Trophoblast cell (in vitro differentiated cells and primary cell): ENCODE results near the gene IGSF8.

ENCODE experiments used
- DNase-seq, 2 donors: peaks; one replicate each; pipeline ENCODE4 v3.0.0-alpha.2; 2016
- H2AFZ ChIP-seq: 2 replicates; pipeline ENCODE4 v1.6.1; 2013; ENCODE audit warnings: low read length, moderate library complexity, mild to moderate bottlenecking; ENCODE audit not compliant: insufficient read depth, poor library complexity
- H2AK5ac ChIP-seq: 2 replicates; pipeline ENCODE4 v1.6.1; 2013; ENCODE audit warnings: mild to moderate bottlenecking, low read length
- H2BK120ac ChIP-seq: 2 replicates; pipeline ENCODE4 v1.6.1; 2013; ENCODE audit warnings: low read length, mild to moderate bottlenecking, moderate library complexity; ENCODE audit not compliant: insufficient read depth, poor library complexity
- H2BK12ac ChIP-seq: 2 replicates; pipeline ENCODE4 v1.6.1; 2013; ENCODE audit warnings: mild to moderate bottlenecking, low read length, moderate library complexity
- H2BK5ac ChIP-seq: 2 replicates; pipeline ENCODE4 v1.6.1; 2013; ENCODE audit warnings: low read length, low read depth, moderate library complexity, mild to moderate bottlenecking; ENCODE audit not compliant: poor library complexity
- H3K14ac ChIP-seq: 2 replicates; pipeline ENCODE4 v1.6.1; 2013; ENCODE audit warnings: mild to moderate bottlenecking, low read length
- H3K18ac ChIP-seq: 2 replicates; pipeline ENCODE4 v1.6.1; 2013; ENCODE audit warnings: mild to moderate bottlenecking, low read length
- H3K23ac ChIP-seq: 2 replicates; pipeline ENCODE4 v1.6.1; 2013; ENCODE audit warnings: low read length
- H3K27ac ChIP-seq: 2 replicates; pipeline ENCODE4 v1.5.1; 2013; ENCODE audit warnings: low read depth, mild to moderate bottlenecking, inconsistent platforms, low read length, moderate library complexity
- H3K27me3 ChIP-seq: 2 replicates; pipeline ENCODE4 v1.6.1; 2013; ENCODE audit warnings: inconsistent platforms, mild to moderate bottlenecking, low read length, moderate library complexity; ENCODE audit not compliant: insufficient read depth
- H3K36me3 ChIP-seq, 2 experiments: 1 replicate in 1 of 2; 2 replicates in 1 of 2; pipeline ENCODE4 v1.6.1; 2013; ENCODE audit warnings: low read length in 2 of 2, mild to moderate bottlenecking in 2 of 2, moderate library complexity in 1 of 2; ENCODE audit not compliant: insufficient read depth in 2 of 2, control insufficient read depth in 1 of 2
- H3K4ac ChIP-seq: 2 replicates; pipeline ENCODE4 v1.6.1; 2013; ENCODE audit warnings: low read depth, mild to moderate bottlenecking, low read length, moderate library complexity
- H3K4me1 ChIP-seq, 2 experiments: 1 replicate in 1 of 2; 2 replicates in 1 of 2; pipeline ENCODE4 v1.6.1; 2013; ENCODE audit warnings: low read length in 2 of 2, mild to moderate bottlenecking in 2 of 2, moderate library complexity in 1 of 2; ENCODE audit not compliant: insufficient read depth in 2 of 2, control insufficient read depth in 1 of 2
- H3K4me2 ChIP-seq: 2 replicates; pipeline ENCODE4 v1.6.1; 2013; ENCODE audit warnings: inconsistent platforms, mild to moderate bottlenecking, low read length, moderate library complexity
- H3K4me3 ChIP-seq: 2 replicates; pipeline ENCODE4 v1.5.1; 2013; ENCODE audit warnings: mild to moderate bottlenecking, low read depth, low read length, inconsistent platforms
- H3K79me1 ChIP-seq: one replicate; pipeline ENCODE4 v1.6.1; 2013; ENCODE audit warnings: low read length
- H3K79me2 ChIP-seq: 2 replicates; pipeline ENCODE4 v1.6.1; 2013; ENCODE audit warnings: low read length, mild to moderate bottlenecking; ENCODE audit not compliant: control insufficient read depth, insufficient read depth, poor library complexity
- H3K9ac ChIP-seq: 2 replicates; pipeline ENCODE4 v1.6.1; 2013; ENCODE audit warnings: mild to moderate bottlenecking, low read length
- H3K9me3 ChIP-seq: 2 replicates; pipeline ENCODE4 v1.6.1; 2013; ENCODE audit warnings: low read depth, mild to moderate bottlenecking, control low read depth, inconsistent platforms, low read length; ENCODE audit not compliant: insufficient read depth
- H4K12ac ChIP-seq: 2 replicates; pipeline ENCODE4 v1.6.1; 2013; ENCODE audit warnings: low read depth, mild to moderate bottlenecking, low read length, moderate library complexity
- H4K8ac ChIP-seq: 2 replicates; pipeline ENCODE4 v1.6.1; 2013; ENCODE audit warnings: low read depth, mild to moderate bottlenecking, low read length, moderate library complexity
- H4K91ac ChIP-seq: one replicate; pipeline ENCODE4 v1.6.1; 2013; ENCODE audit warnings: low read depth, mild to moderate bottlenecking, low read length, moderate library complexity
- WGBS: extraction: QIAGEN DNeasy Blood & Tissue Kit; methylation state at CpG from one replicate; pipeline ENCODE4 v1.1.7; 2013; ENCODE audit warnings: missing lambda C conversion rate; ENCODE audit not compliant: insufficient read length, insufficient coverage; ENCODE audit errors: extremely low coverage; 5-methylcytosine and 5-hydroxymethylcytosine counted together

IGSF8 gene

DNA sequence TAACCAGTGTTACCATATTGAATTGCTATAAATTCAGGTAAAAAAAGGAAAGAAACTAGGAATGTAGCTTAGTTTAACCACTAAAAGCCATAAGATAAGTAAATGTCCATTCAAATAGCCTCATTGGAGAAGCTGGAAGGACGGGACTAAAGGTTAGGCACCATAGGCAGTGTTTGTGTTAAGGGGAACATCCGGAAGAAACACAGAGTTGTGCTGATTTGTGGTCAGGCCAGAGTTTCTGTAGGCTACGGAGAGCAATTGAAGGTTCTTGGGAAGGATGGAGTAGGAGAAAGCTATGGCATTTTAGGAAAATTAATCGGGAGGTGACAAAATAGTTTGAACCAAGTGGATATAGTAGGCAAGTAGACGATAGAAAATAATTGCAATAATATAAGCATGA lies 27.1 kb downstream of the IGSF8 start:
- Histone ChIP-seq H3K14ac (no peak overlapping the region), H3K79me2 (no peaks in the 10 kb centered on the region), H4K12ac (no peak overlapping the region), H2AK5ac (no peak overlapping the region), H4K91ac (no peak overlapping the region), H3K36me3 (no peaks in the 10 kb centered on the region), H3K27me3 (no peaks in the 10 kb centered on the region), H3K9me3 (no peaks in the 10 kb centered on the region), H3K9ac (no peak overlapping the region), H2BK5ac (no peak overlapping the region), H3K4me2 (no peak overlapping the region), H2BK120ac (no peak overlapping the region), H3K27ac (no peak overlapping the region), H3K4ac (no peak overlapping the region), H3K4me1 (peaks cover 0 to 14% of the 10 kb centered on the region in 2 experiments), H2BK12ac (no peak overlapping the region), H2AFZ (no peak overlapping the region), H3K4me3 (no peak overlapping the region), H3K18ac (no peak overlapping the region), H3K23ac (no peak overlapping the region), H3K79me1 (no peaks in the 10 kb centered on the region), H4K8ac (no peak overlapping the region)
- WGBS, result no CpG with 5 or more reads among the region's 5 CpGs
- DNase-seq, result no peak

- Histone ChIP-seq H2AK5ac (no peak overlapping the region), H3K4me1 (peaks cover 0 to 14% of the 10 kb centered on the region in 2 experiments), H4K91ac (no peak overlapping the region), H2AFZ (peak overlapping the region; percentile 92), H2BK5ac (no peak overlapping the region), H3K36me3 (no peaks in the 10 kb centered on the region), H2BK12ac (no peak overlapping the region), H3K9me3 (no peaks in the 10 kb centered on the region), H3K14ac (no peak overlapping the region), H3K27ac (no peak overlapping the region), H3K4me2 (peak overlapping the region; percentile 94), H4K8ac (no peak overlapping the region), H3K79me2 (no peaks in the 10 kb centered on the region), H3K4ac (no peak overlapping the region), H3K27me3 (no peaks in the 10 kb centered on the region), H3K79me1 (no peaks in the 10 kb centered on the region), H3K4me3 (peak overlapping the region; percentile 73), H3K23ac (no peak overlapping the region), H3K9ac (no peak overlapping the region), H3K18ac (no peak overlapping the region), H2BK120ac (no peak overlapping the region), H4K12ac (no peak overlapping the region)
- peak; percentile 62 to 75 for DNase-seq
- no CpG with 5 or more reads among the region's 46 CpGs for WGBS
Measured at GRCh38 chr1:160070243-160071163, 27.9 kb downstream of the IGSF8 start.

- H3K79me1 ChIP-seq, result no peaks in the 10 kb centered on the region
- no peak within 1 kb of the TSS for H3K9ac ChIP-seq
- H3K36me3 ChIP-seq, result no peaks in the 10 kb centered on the region
- no peak within 1 kb of the TSS for H3K23ac ChIP-seq
- no peaks in the 10 kb centered on the region for H3K79me2 ChIP-seq
- peak within 1 kb of the TSS; percentile 92 for H2AFZ ChIP-seq
- peak within 1 kb of the TSS; percentile 64 for H3K18ac ChIP-seq
- no CpG with 5 or more reads among the region's 32 CpGs for WGBS
- H3K27ac ChIP-seq, result no peak within 1 kb of the TSS
- no peaks in the 10 kb centered on the region for H3K27me3 ChIP-seq
- H2BK12ac ChIP-seq, result no peak within 1 kb of the TSS
- H3K9me3 ChIP-seq, result no peaks in the 10 kb centered on the region
- H3K4me2 ChIP-seq, result peak within 1 kb of the TSS; percentile 94
- no peak within 1 kb of the TSS for H3K4ac ChIP-seq
- peaks cover 3 to 20% of the 10 kb centered on the region in 2 experiments for H3K4me1 ChIP-seq
- DNase-seq, result no peak
- peak within 1 kb of the TSS; percentile 73 for H3K4me3 ChIP-seq
- H3K14ac ChIP-seq, result no peak within 1 kb of the TSS
- no peak within 1 kb of the TSS for H2BK120ac ChIP-seq
- no peak within 1 kb of the TSS for H2BK5ac ChIP-seq
- peak within 1 kb of the TSS; percentile 49 for H4K8ac ChIP-seq
- no peak within 1 kb of the TSS for H2AK5ac ChIP-seq
- no peak within 1 kb of the TSS for H4K12ac ChIP-seq
- H4K91ac ChIP-seq, result no peak within 1 kb of the TSS
Measured at GRCh38 chr1:160069460-160070231, 28.8 kb downstream of the IGSF8 start, which contains the start of gene KCNJ10. TSS of gene KCNJ10 (minus strand) at chr1:160070160. CDS start at chr1:160042532, 27,628 bp downstream.

DNA sequence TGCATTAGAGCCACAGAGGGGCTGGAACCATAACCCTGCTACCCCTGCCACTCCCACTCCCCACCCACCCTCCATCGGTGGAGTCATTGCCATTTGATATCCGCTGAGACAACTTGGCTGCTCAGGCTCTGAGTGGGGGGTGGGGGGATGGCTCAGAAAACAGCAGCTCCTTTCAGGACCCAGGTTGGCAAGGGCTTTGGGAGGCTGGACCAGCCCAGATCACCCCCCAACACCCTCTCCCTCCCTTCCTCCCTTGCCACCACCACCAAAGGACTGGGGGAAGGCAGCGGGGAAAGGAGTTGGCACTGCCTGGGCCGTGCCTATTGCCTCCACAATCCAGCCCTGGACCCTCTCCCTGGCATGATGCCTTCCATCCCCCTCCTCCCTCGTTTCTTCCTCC lies 30.2 kb downstream of the IGSF8 start:
- WGBS, result no CpG with 5 or more reads among the region's 5 CpGs
- H3K9ac ChIP-seq, result no peak overlapping the region

More for the DNA sequence above, 30.2 kb downstream of the IGSF8 start:
- H3K23ac ChIP-seq, result no peak overlapping the region
- H3K4ac ChIP-seq, result no peak overlapping the region
- H3K4me3 ChIP-seq, result no peak overlapping the region
- no peaks in the 10 kb centered on the region for H3K79me1 ChIP-seq
- no peak overlapping the region for H2BK5ac ChIP-seq
- H3K79me2 ChIP-seq, result no peaks in the 10 kb centered on the region
- no peak overlapping the region for H3K18ac ChIP-seq
- H3K27me3 ChIP-seq, result no peaks in the 10 kb centered on the region
- H4K91ac ChIP-seq, result no peak overlapping the region
- no peak overlapping the region for H4K12ac ChIP-seq
- H3K27ac ChIP-seq, result no peak overlapping the region
- H3K9me3 ChIP-seq, result no peaks in the 10 kb centered on the region
- no peak overlapping the region for H2BK12ac ChIP-seq
- H3K14ac ChIP-seq, result no peak overlapping the region
- no peaks in the 10 kb centered on the region for H3K36me3 ChIP-seq
- DNase-seq, result no peak
- no peak overlapping the region for H2BK120ac ChIP-seq
- no peak overlapping the region for H4K8ac ChIP-seq
- peaks cover 5 to 22% of the 10 kb centered on the region in 2 experiments for H3K4me1 ChIP-seq
- no peak overlapping the region for H2AFZ ChIP-seq
- H3K4me2 ChIP-seq, result no peak overlapping the region
- H2AK5ac ChIP-seq, result no peak overlapping the region
